B cell (primary cell): ENCODE data around the gene CEP63.

Source experiments
- EZH2 ChIP-seq: IDR thresholded peaks from 2 replicates; pipeline ENCODE4 v1.6.1; 2012; ENCODE audit warnings: borderline replicate concordance, low read depth, mild to moderate bottlenecking, moderate library complexity, low read length; ENCODE audit not compliant: insufficient read depth, poor library complexity, severe bottlenecking
- TF ChIP-seq, protein P1 (sequence below): fragments of 200-600 bp; IDR thresholded peaks from one replicate; pipeline ENCODE4 v1.8.0; 2022; ENCODE audit warnings: antibody characterized with exemption, mild to moderate bottlenecking

DNA sequence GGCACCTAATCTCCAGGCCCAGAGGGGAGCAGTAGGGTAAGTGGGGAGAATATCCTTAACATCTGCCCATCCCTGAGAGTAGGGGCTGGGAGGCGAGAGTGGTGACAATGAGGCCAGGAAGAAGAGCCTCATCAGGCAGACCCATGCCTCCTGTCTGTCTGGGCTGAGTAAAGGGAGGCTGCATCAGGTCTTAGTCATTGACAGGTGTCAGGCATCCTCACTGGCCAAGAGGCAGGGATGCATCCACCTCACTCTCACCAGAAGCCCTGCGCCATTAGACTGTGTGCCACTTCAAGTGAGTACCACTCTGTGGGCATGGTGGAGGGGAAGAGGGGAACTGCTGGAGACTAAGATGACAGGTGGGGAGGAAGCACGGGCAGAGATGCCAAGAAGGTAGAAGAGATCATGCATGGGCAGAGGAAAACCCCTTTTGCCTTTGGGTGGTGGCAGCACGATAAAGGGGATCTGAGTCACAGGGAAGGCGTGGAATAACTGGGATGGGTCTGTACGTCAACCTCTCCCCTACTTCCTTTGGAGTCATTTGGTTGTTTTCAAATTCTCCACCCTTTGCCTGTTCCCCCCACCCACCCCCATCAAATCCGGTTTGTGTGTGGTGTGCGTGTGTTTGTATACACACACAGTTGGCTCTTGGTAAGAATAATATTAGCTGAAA lies 14.2 kb upstream of the CEP63 start:
- TF ChIP-seq, protein P1, sequence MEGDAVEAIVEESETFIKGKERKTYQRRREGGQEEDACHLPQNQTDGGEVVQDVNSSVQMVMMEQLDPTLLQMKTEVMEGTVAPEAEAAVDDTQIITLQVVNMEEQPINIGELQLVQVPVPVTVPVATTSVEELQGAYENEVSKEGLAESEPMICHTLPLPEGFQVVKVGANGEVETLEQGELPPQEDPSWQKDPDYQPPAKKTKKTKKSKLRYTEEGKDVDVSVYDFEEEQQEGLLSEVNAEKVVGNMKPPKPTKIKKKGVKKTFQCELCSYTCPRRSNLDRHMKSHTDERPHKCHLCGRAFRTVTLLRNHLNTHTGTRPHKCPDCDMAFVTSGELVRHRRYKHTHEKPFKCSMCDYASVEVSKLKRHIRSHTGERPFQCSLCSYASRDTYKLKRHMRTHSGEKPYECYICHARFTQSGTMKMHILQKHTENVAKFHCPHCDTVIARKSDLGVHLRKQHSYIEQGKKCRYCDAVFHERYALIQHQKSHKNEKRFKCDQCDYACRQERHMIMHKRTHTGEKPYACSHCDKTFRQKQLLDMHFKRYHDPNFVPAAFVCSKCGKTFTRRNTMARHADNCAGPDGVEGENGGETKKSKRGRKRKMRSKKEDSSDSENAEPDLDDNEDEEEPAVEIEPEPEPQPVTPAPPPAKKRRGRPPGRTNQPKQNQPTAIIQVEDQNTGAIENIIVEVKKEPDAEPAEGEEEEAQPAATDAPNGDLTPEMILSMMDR = no peak
- no peak for TF ChIP-seq EZH2
